ENCODE measurements around the gene MMP24.
"Not testable (repeated sequence)": the region's sequence is repeated elsewhere in the genome, so short reads cannot be mapped to it uniquely, and the experiment has no call there.

Gene MMP24

GRCh38 chr20:35226126-35226883, at the start of gene MMP24:
MMP24 (plus strand) TSS chr20:35226690; CDS start chr20:35226739, 49 bp downstream.
- DNase-seq (ENCODE audit: low read depth), result no peak

GRCh38 chr20:35179292-35180212, 46.9 kb upstream of the MMP24 start:
- no peak for DNase-seq (ENCODE audit: low read depth)

GRCh38 chr20:35180266-35180665, 46.2 kb upstream of the MMP24 start:
- DNase-seq (ENCODE audit: low read depth), result no peak

- DNase-seq (ENCODE audit: low read depth), result no peak
Measured at GRCh38 chr20:35181731-35182130, 44.8 kb upstream of the MMP24 start.

- not testable (repeated sequence) for DNase-seq (ENCODE audit: low read depth)
Measured at GRCh38 chr20:35186691-35187289, 39.7 kb upstream of the MMP24 start.

GRCh38 chr20:35187584-35188190, 38.8 kb upstream of the MMP24 start:
- no peak for DNase-seq (ENCODE audit: low read depth)

GRCh38 chr20:35189223-35189622, 37.3 kb upstream of the MMP24 start:
- DNase-seq (ENCODE audit: low read depth), result not testable (repeated sequence)

- no peak for DNase-seq (ENCODE audit: low read depth)
Measured at GRCh38 chr20:35190556-35190955, 35.9 kb upstream of the MMP24 start.

- no peak for DNase-seq (ENCODE audit: low read depth)
Measured at GRCh38 chr20:35191419-35192117, 34.9 kb upstream of the MMP24 start.

GRCh38 chr20:35192118-35192872, 34.2 kb upstream of the MMP24 start:
- DNase-seq (ENCODE audit: low read depth), result no peak

- DNase-seq (ENCODE audit: low read depth), result not testable (repeated sequence)
Measured at GRCh38 chr20:35193031-35193791, 33.3 kb upstream of the MMP24 start.

GRCh38 chr20:35196313-35196712, 30.2 kb upstream of the MMP24 start:
- DNase-seq (ENCODE audit: low read depth), result no peak

- no peak for DNase-seq (ENCODE audit: low read depth)
Measured at GRCh38 chr20:35199740-35200139, 26.8 kb upstream of the MMP24 start.

GRCh38 chr20:35200267-35200666, 26.2 kb upstream of the MMP24 start:
- DNase-seq (ENCODE audit: low read depth), result no peak

- not testable (repeated sequence) for DNase-seq (ENCODE audit: low read depth)
Measured at GRCh38 chr20:35201467-35201866, 25.0 kb upstream of the MMP24 start.

GRCh38 chr20:35206802-35207201, 19.7 kb upstream of the MMP24 start:
- DNase-seq (ENCODE audit: low read depth), result no peak

- peak; percentile 35 for DNase-seq (ENCODE audit: low read depth)
Measured at GRCh38 chr20:35207950-35208611, 18.4 kb upstream of the MMP24 start.

GRCh38 chr20:35215066-35215956, 11.2 kb upstream of the MMP24 start:
- DNase-seq (ENCODE audit: low read depth), result no peak

Measured in T-helper 22 cell (primary cell).